HUDEP-2 (cell line): Measurements from ENCODE around the gene CDK14.
"Not testable (repeated sequence)": the region's sequence is repeated elsewhere in the genome, so short reads cannot be mapped to it uniquely, and the experiment has no call there.

Experiments
- DNase-seq, 76 experiments: peaks; one replicate each; lab custom pipeline; 2025; ENCODE audit not compliant: unreplicated experiment in 76 of 76; lab: John Stamatoyannopoulos, UW

Gene CDK14

DNA sequence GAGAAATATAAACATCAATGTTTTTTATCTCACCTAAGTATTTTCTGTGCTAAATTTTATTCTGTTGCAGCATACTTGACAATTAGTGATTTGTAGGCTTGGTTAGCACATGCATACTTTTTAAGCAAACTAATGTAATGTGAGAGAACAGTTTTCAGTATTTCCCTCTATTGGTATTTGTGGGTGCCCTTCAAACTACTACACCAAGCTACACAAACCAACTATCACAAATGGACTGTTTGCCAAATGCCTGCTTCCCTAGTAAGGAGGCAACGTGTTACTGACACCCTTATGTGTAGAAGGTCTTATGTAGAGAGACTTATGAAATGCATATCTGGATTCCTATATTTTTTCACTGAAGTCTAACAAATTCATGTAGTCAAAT is 569.7 kb downstream of the CDK14 start:
- no peak for DNase-seq

DNA sequence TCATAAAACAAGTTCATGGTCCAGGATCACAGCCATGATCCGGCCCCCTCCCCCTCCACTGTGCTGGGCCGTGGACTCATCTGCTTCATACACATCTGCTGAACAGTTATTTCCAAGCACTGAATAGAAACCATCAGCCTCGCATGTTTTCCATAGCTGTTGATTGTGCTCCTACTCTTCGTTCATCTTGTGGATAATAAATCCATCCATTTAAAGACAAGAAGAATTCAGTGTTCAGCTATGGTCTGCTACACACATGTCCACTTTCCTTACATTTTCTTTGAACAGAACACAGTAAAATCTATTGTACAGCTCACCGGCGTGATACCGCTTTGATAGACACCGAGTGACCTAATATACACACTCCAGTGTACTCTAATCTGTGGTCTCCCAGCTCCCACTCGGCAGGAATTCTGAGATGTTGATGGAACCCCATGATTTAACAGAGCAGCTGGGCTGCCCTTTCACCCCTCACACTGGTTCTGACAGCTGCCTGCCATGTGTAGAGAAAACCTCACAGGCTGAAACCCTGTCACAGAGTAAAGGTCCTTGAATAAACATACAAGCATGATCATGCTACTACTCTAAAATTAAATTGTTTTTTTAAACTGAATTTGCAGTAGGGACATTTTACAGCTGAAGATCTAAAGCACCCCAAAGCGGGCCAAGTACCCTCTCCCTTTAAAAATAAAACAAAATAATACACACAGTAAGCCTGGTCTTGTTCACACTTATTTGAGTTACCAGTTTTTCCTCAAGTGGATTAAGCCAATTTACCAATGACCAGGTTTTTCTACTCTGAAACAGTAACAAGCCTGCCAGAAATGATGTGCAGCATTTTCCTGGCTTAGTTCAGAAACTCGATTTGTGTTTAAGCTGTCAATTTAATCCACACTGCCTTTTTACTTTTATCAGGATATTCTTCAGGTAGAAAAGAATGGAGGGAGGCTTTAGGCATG is 573.0 kb downstream of the CDK14 start:
- no peak for DNase-seq

DNA sequence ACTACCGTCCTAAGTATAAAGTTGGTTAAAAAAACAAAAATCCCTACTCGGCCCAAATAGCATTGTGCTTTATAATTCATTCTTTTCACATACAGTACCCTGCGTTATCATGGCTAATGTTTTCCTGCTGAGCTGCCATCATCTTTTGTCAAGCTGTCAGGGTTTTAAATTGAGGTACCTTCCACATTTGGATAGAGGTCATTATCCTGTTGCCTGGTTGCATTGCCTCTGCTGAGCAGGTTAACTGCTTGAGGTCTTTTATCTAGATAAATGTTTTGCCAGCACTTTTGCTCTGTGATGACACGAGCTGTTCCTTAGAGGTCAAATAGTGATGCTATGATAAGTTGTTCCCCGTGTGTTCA is 573.7 kb downstream of the CDK14 start:
- DNase-seq, result no peak

DNA sequence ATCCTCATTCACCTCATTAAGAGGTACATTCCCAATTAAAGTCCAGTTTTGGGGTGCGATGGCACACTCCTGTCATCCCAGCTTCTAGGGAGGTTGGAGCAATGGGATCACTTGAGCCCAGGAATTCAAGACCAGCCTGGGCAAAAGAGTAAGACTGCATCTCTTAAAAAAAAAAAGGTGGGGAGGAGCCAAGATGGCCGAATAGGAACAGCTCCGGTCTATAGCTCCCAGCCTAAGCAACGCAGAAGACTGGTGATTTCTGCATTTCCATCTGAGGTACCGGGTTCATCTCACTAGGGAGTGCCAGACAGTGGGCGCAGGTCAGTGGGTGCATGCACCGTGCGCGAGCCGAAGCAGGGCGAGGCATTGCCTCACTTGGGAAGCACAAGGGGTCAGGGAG is 577.1 kb downstream of the CDK14 start:
- DNase-seq, result not testable (repeated sequence)

DNA sequence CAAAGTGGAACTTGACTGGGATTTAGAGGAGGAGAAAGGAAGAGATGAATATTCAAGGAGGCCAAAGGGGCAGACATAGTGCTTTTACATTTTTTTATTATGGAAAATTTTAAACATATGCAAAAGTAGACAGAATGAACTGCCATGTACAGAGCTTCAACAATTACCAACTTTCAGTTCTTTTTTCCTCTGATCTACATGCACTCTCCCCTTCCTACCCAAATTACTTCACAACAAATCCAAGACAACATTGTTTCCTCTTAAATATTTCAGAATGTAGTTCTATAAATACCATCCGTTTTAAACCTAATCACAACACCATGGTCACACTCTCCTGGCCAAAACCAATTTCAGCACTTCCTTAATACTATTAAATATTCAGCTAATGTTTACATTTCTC is 584.6 kb downstream of the CDK14 start:
- DNase-seq, result no peak

DNA sequence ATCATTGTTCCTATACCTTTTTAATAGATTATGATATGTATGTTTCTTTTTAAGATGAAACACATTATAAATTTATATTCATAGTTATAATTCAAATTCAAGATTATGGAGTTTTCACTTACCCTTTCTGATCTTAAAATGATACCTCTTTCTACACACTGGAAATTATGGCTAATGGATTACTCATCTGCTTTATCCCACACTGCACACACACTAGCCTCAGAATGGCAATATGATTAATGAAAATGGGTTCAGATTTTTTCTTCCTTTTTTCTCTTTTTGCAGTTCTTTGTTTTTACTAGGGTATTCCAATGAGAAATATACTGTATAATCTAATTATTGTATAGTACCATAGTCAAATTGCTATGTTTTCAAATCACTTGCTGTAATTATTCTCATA is 585.8 kb downstream of the CDK14 start:
- DNase-seq, result no peak

DNA sequence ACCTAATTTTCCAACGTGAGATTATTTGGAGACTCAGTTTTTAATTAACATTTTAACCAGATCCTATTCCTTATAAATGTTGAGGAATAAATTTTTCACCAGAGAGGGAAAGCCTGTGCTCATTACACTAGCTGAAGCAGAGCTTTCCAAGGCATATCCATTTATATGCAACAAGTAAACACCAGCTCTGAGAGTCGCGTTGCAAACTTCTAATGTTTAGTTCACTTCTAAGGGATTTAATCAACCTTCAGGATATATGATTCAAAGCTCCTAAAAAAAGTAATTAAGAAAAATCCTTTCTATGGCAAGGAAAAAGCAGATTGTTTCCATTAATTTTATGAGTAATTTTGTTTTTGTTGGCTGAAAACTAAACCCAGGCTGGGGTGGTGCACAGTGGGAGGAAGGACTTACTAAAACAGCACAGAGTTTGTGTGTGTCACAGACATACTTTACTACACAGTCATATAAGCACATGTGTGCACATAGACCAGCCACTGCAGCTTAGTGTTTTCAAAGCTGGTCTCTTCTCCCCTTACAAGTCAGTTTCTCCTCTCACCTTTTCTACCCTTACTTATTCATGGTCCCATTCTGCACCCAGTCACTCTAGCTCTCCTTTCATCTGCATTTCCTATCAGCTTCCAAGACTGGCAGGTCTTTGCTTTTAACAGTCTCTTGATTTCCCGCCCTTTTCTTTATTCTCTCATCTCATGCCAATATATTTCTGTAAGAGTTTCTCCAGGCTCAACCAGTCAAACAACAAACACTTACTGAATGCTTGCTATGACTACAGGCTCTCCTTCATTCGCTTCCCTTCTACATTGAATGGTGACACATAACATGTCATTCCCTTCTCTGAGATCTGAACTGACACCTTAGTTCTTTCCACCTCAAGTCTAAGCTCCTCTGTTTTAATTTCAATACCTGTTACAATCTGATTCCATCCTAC is 587.0 kb downstream of the CDK14 start:
- no peak for DNase-seq

DNA sequence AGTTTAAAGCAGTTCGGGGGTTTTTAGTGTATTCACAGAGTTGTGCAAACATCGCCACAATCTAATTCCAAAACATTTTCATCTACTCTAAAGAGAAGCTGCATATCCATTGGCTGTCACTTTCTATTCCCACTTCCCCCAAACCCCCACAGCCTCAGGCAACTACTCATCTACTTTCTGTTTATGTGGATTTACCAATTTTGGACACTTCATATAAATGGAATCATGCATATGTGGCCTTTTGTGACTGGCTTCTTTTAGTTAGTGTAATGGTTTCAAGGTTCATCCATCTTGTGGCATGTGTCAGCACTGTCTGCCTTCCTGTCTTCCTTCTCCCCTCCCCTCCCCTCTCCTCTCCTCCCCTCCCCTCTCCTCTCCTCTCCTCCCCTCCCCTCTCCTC is 589.6 kb downstream of the CDK14 start:
- no peak for DNase-seq

DNA sequence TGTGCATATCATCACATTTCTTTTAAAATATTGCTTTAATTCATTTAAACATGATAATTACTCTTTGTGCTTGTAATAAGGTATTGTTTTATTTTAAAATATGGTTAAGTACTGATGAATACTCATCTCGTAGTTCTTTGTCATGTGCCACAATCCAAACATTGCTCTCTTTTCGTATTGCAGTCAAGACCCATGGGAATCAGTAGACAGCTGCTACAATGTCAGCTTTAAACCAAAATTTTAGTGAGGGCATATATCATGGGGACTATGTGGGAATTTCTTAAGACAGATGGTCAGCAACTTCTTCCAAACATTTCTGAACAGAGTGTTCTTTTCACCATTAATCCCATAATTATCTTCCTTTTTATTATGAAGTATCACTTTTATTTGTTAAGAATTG is 590.9 kb downstream of the CDK14 start:
- no peak for DNase-seq

DNA sequence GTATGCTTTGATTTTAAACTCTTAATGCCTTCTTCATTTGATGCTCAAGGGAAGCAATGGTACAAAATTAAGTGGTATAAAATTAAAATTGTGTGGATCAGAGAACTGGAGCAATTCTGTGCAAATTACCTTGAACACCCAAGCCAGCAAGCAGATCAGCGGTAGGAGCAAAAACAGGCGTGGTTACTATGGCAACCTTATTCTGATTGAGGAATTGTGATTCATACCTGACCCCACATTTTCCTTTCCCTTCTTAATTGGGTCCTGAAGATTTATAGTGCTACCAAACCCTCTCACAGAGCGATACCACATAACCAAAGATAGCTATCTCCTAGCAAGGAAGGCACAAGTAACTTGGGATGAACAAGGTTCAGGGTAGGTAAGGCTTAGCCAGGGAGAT is 595.6 kb downstream of the CDK14 start:
- no peak for DNase-seq

DNA sequence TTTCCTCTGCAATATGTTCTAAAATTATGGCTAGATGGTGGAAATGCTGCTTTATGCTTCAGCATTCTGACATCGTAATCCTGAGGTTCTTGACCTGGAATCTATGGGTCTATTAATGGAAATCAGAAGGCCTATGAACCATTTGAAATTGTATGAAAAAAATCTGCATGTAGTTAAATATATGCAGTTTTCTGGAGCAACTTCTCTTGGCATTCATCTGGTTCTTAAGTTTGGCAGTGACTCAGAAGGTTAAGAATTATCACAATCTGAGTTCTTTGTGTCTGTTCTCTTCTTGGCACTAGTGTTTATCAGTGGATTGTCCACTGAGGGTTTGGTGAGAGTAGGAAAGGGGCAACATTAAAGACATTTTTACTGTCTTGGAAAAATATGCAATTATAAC is 597.0 kb downstream of the CDK14 start:
- DNase-seq, result no peak

DNA sequence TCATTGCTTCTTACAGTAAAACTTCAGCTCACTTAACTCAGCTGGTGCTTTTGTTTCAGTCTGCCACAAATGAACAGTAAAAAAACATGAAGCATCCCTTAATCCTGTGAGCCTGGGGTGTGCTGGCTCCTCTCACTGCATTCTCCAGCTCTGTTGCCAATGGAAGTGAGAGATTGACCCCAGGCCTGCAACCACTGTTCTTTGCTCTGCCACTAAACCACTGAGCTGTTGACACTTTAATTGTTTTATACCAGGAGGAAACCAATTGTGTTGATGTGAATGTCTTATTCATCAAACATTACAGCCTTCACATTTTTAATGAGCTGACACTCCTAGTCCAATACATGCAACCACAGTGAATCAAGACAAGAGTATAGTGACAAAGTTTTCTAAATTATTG is 598.7 kb downstream of the CDK14 start:
- DNase-seq, result no peak

DNA sequence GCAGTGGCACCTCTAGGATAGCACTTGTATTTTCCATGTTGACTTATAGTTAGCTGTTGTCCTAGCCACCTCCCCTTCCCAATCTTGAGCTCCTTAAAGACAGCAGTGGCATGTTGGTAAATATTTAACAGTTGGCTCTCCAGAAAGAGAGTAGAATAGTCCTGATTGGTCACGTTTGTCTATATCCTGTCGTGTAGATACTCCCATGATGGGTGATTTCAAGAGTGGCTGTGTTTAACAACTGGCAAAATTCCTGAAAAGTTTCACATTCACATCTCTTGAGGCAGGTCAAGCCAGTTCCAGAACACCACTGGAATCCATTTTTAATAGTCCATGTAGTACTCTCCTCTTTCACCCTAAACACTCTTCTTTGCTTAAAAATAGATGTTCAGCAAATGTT is 599.9 kb downstream of the CDK14 start:
- no peak for DNase-seq

DNA sequence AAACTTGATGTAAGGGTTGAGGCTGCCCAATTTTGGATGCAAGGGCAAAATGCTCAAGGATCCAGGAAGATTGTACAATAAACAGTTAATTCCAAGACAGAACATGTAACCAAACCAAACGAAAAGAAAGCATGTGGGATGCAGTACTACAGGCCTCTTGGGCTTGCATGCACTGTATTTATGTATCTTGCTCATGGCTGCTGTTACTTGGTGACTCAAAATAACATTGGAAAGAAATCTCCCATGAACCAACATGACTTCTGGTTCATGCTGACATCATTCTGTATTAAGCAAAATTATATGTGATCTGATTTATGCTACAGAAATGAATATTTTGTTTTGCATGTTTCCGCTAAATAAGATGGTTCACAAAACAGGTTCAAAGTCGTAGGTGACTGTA is 602.2 kb downstream of the CDK14 start:
- no peak for DNase-seq

DNA sequence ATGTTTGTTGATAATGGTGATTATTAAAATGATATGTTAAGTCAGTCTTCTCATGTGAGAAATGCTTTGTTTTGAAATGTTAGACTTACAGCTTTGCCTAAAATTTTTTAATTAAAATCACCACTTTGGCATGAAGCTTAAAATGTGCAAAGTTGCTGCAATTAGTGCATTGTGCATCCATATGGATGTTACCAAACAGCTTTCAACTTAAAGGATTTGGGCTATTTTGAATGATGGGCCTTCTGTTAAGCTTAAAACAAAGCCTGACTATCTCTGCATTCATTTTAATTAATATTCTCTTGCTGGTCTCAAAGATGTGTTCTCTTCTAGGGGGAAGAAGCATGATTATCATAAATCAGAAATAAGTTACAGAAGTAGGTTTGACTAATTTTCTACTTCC is 603.5 kb downstream of the CDK14 start:
- no peak for DNase-seq

DNA sequence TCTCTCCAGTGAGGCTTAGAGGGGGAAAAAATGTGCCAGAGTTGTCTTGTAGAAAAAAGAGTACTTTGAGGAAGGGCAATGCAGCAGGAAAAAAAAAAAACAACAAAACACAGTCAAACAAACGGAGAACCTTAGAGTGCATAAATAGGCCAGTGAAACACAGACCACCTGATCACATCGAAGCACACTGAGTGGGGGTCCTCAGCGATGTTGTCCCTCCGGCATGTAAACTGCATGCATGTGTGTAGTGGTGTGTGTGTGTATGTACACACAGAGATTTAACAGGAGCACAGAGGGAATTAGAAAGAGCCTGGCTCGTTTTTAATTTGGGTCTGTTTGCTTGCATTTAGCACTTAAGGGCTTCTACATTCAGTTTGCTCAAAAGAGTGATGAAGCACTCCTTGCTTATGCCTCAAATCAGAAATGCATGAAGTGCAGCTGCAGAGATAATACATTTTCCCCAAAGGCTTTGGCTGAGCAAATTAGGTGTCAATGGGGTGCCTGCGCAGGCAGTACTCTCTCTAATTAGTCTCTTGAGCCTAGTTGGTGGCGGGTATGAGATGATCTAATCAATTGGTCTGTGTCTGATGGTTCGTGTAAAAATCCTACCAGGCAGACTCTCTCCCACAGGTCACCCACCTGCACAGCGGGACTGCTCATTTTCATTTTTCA is 605.5 kb downstream of the CDK14 start:
- no peak for DNase-seq

DNA sequence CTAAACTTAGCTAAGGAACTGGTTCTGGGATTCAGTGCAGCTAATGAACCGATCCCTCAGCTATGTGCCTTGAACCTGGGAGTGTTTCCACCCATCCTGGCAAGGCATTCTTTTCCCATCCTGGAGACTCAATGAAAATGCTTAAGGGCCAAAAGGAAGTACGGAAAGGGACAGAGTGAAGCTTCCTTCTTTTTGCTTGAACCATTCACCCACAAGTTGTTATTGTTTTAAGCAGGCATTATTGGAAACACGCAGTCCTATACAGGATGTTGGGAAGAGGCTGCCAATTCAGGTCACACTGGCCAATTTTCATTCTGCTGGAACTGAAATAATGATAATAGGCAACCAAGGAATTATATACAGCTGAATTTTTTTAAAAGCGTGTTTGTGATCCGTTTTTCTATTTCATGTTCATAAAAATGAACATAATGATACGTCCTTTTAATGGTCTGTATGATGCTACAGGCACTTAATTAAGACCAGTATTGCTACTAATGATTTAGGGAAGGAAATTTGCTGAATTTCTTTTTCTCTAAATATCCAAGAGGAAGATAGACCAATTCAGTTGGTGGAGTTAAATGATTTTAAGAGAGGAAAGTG is 610.3 kb downstream of the CDK14 start:
- DNase-seq, result no peak

DNA sequence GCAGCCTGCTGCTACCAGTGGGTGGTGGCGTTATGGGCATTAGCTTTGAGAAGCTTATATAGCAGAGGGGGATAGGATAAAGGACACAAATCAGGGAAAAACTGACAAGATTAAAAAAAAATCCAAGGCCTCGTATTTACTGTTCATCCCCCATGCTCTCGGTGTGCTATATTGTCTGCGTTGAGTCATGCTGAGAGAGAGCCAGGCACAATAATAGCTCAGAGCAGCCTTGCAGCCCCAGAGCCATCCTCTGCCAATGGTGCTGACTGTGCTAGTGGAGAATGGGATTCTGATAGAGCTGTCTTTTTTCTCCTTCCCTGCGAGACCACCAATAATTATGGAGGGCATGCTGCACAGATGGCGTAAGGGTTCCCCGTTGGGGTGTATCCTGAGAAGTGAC is 616.5 kb downstream of the CDK14 start:
- no peak for DNase-seq

DNA sequence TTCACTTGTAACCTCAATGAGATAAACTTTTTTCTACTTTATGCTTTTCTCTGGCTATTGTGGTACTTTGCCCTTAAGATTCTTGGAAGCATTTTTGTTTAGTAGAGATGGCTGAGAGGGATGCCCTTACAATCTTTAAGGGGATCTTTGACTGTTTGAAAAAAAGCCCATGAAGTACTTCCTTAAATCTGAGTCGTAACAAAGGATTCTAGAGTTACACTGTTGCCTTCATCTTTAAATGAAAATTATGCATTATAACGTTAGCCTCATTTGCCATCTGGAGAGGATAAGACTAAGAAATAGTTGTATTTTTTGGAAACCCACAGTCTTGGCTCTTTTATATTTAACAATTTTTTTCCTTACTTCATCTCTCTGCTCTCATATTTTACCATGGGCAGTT is 630.3 kb downstream of the CDK14 start:
- DNase-seq, result no peak

DNA sequence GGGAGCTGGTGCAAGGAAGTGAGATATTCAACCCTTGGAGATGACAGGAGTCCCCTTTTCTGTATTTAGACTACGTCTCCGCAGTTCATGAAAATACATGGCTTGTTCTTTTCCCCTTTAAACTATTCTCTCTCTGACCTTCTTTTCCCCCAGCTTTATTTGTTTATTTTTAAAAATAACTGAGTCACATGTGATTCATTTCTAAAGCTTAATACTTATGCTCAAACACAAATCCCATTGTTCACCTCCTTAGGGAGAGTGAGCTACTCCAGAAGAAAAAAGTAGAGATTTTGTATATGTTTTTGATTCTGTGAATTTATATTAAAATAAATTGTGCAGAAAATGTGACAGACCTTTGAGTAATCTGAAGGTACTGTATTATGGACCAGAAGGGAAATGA is 632.2 kb downstream of the CDK14 start:
- DNase-seq, result no peak
